Measurements from ENCODE around the gene SLC35G2. TPM values are rescaled to one million over a fixed set of nuclear protein-coding genes. Genes with fewer than 3 reads are reported as not detected.

Gene SLC35G2
- total and polyA plus RNA-seq, 2 donors (not counting 3 experiments of a cell fraction or from before 2014, with no cell fraction given), result 19.4 to 23.9 TPM

- H3K4me2 ChIP-seq (ENCODE audit: insufficient read depth, low read length), result peak within 1 kb of the TSS; percentile 97
- H3K27ac ChIP-seq (ENCODE audit: insufficient read depth, low read depth, low read length), result peak within 1 kb of the TSS; percentile 83
- no peaks in the 10 kb centered on the region for H4K20me1 ChIP-seq (replicated peaks; ENCODE audit: control insufficient read depth, extremely low read depth, insufficient read depth, low read length)
- CTCF ChIA-PET, result interaction anchor here (0.6 to 6.1 kb wide), 25 partner anchors 8 to 787 kb away, joined by 3 to 62 read pairs (median 4); partner anchors contain the start of genes SLC35G2 and STAG1
- intact Hi-C loops (cut with micrococcal nuclease), result loop anchor here (1.0 to 5.0 kb wide), 10 partner anchors 23 to 152 kb away; partner anchors contain the start of gene STAG1
- H3K9me3 ChIP-seq (replicated peaks; ENCODE audit: control insufficient read depth, insufficient read depth, low read length), result no peaks in the 10 kb centered on the region
- peak within 1 kb of the TSS; percentile 69 for H3K9ac ChIP-seq (replicated peaks; ENCODE audit: extremely low read depth, insufficient read depth, low read length)
- POLR2A ChIA-PET, result interaction anchor here (0.5 to 1.8 kb wide), 16 partner anchors 10 to 110 kb away, joined by 3 to 16 read pairs (median 4); partner anchors contain the start of genes SLC35G2 and STAG1
- peaks cover 50% of the 10 kb centered on the region for H3K79me2 ChIP-seq (ENCODE audit: control insufficient read depth, insufficient read depth, low read length)
- H2AFZ ChIP-seq (ENCODE audit: low read depth, low read length), result peak within 1 kb of the TSS; percentile 92
- BruUV-seq (replicated peaks), result no TSS peak
- peak; percentile 93 for FAIRE-seq
- H3K27me3 ChIP-seq (ENCODE audit: control insufficient read depth in 2 of 2, insufficient read depth in 2 of 2, low read length in 2 of 2), result no peaks in the 10 kb centered on the region
- H3K36me3 ChIP-seq (ENCODE audit: control insufficient read depth in 2 of 2, extremely low read depth in 1 of 2, insufficient read depth in 2 of 2, low read length in 2 of 2), result no peaks in the 10 kb centered on the region
- no peaks in the 10 kb centered on the region for H3K9me1 ChIP-seq (replicated peaks; ENCODE audit: control insufficient read depth, extremely low read depth, insufficient read depth, low read length)
- H3K4me1 ChIP-seq (ENCODE audit: control insufficient read depth, extremely low read depth, insufficient read depth, low read length), result peaks cover 13% of the 10 kb centered on the region
- peak within 1 kb of the TSS; percentile 81 to 96 (median 95) for H3K4me3 ChIP-seq (replicated peaks in 1 of 3; ENCODE audit: insufficient read depth in 1 of 3, low read depth in 1 of 3, low read length in 3 of 3)
- DNase-seq (ENCODE audit: low read depth, low spot score), result peak; percentile 99
- dilution Hi-C loops (cut with MboI; ENCODE audit: extremely low pct_ligation_motif_present, low sequenced_read_pairs), result no loop called here
- no peak for TF ChIP-seq MYC (IDR thresholded peaks at IDR 0.05; ENCODE audit: low read depth, low read length)
- peak; percentile 90 for TF ChIP-seq POLR2AphosphoS5 (IDR thresholded peaks at IDR 0.05; ENCODE audit: insufficient read depth, low read depth, low read length)
- no peak for TF ChIP-seq JUN (IDR thresholded peaks at IDR 0.05; ENCODE audit: borderline replicate concordance, insufficient read depth, insufficient read length, low read depth)
- peak; percentile 91 for TF ChIP-seq POLR2A (IDR thresholded peaks at IDR 0.05; ENCODE audit: low read depth, low read length)
- peak in 1 of 2 donors; percentile 23 for TF ChIP-seq CTCF (IDR thresholded peaks at IDR 0.05; ENCODE audit: extremely low read depth in 1 of 2, insufficient read depth in 1 of 2, low read depth in 1 of 2, low read length in 2 of 2)
- TF ChIP-seq FOS (IDR thresholded peaks at IDR 0.05; ENCODE audit: borderline replicate concordance, insufficient read depth, low read length), result no peak
Measured at GRCh38 chr3:136861890-136862616, 43.1 kb downstream of the SLC35G2 start, which contains the start of gene NCK1. NCK1 (plus strand) TSS chr3:136862208; CDS start chr3:136928002, 65,794 bp downstream.

Data from endothelial cell of umbilical vein (primary cell).